WTC11 (cell line): ENCODE measurements around the gene IL4R.

Source experiments
- CREM ChIP-seq: sonication (generic); formaldehyde crosslinking; IDR thresholded peaks from 2 replicates; pipeline ENCODE4 v1.8.1; 2022; ENCODE audit warnings: mild to moderate bottlenecking, missing genetic modification reagents, moderate library complexity
- NFE2L1 ChIP-seq: sonication (generic); formaldehyde crosslinking; IDR thresholded peaks from 2 replicates; pipeline ENCODE4 v1.8.1; 2023; ENCODE audit warnings: missing genetic modification reagents
- SMAD4 ChIP-seq: sonication (generic); formaldehyde crosslinking; IDR thresholded peaks from 2 replicates; pipeline ENCODE4 v1.8.0; 2022; ENCODE audit warnings: mild to moderate bottlenecking, missing genetic modification reagents
- TF ChIP-seq, protein P1 (sequence below): sonication (generic); formaldehyde crosslinking; IDR thresholded peaks from 2 replicates; pipeline ENCODE4 v1.8.0; 2022; ENCODE audit warnings: mild to moderate bottlenecking, missing genetic modification reagents

GRCh38 chr16:27398894-27399853, 85.4 kb downstream of the IL4R start:
- no peak for TF ChIP-seq SMAD4 (CRISPR knock-in tag)
- no peak for TF ChIP-seq NFE2L1
- no peak for TF ChIP-seq CREM (CRISPR knock-in tag)
- TF ChIP-seq, protein P1, sequence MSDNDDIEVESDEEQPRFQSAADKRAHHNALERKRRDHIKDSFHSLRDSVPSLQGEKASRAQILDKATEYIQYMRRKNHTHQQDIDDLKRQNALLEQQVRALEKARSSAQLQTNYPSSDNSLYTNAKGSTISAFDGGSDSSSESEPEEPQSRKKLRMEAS (CRISPR knock-in tag) = no peak
